GM21825 (cell line): ENCODE results near the gene ALDH3A1.
"Not testable (repeated sequence)": the region's sequence is repeated elsewhere in the genome, so short reads cannot be mapped to it uniquely, and the experiment has no call there.

ENCODE experiments used
- ATAC-seq: cut with Tn5 transposase; IDR thresholded peaks from one replicate; pipeline ENCODE4 v1.9.1; 2021; ENCODE audit warnings: mild to moderate bottlenecking, moderate library complexity; ENCODE audit not compliant: unreplicated experiment

Gene ALDH3A1

GRCh38 chr17:19747829-19748806 is at the start of gene ALDH3A1:
ALDH3A1 (minus strand) TSS chr17:19748298; CDS start chr17:19745129, 3,169 bp downstream.
- no peak for ATAC-seq

GRCh38 chr17:19796457-19796856 is 48.4 kb upstream of the ALDH3A1 start:
- no peak for ATAC-seq

GRCh38 chr17:19791918-19792550 is 43.9 kb upstream of the ALDH3A1 start:
- ATAC-seq, result no peak

- ATAC-seq, result no peak
Measured at GRCh38 chr17:19787733-19788357, 39.7 kb upstream of the ALDH3A1 start.

- ATAC-seq, result no peak
Measured at GRCh38 chr17:19785854-19786253, 37.8 kb upstream of the ALDH3A1 start.

GRCh38 chr17:19781488-19782458 is 33.7 kb upstream of the ALDH3A1 start:
- ATAC-seq, result no peak

- no peak for ATAC-seq
Measured at GRCh38 chr17:19780846-19781245, 32.7 kb upstream of the ALDH3A1 start.

- no peak for ATAC-seq
Measured at GRCh38 chr17:19773534-19773933, 25.4 kb upstream of the ALDH3A1 start.

- ATAC-seq, result no peak
Measured at GRCh38 chr17:19771971-19772630, 24.0 kb upstream of the ALDH3A1 start.

GRCh38 chr17:19770985-19771735 is 23.1 kb upstream of the ALDH3A1 start:
- no peak for ATAC-seq

- ATAC-seq, result no peak
Measured at GRCh38 chr17:19769946-19770652, 22.0 kb upstream of the ALDH3A1 start.

GRCh38 chr17:19768046-19768782 is 20.1 kb upstream of the ALDH3A1 start:
- no peak for ATAC-seq

- ATAC-seq, result no peak
Measured at GRCh38 chr17:19766421-19767270, 18.5 kb upstream of the ALDH3A1 start.

GRCh38 chr17:19766016-19766415 is 17.9 kb upstream of the ALDH3A1 start:
- no peak for ATAC-seq

- ATAC-seq, result not testable (repeated sequence)
Measured at GRCh38 chr17:19763991-19764390, 15.9 kb upstream of the ALDH3A1 start.

- ATAC-seq, result no peak
Measured at GRCh38 chr17:19763416-19763815, 15.3 kb upstream of the ALDH3A1 start.

- no peak for ATAC-seq
Measured at GRCh38 chr17:19762515-19762961, 14.4 kb upstream of the ALDH3A1 start.
